Ishikawa (cell line): Measurements from ENCODE around the gene ZNF483.
A peak's percentile ranks its signal among the peaks of the same experiment; 100 is the strongest.

Experiments used
- CEBPB ChIP-seq: IDR thresholded peaks from 2 replicates; pipeline ENCODE4 v1.6.1; 2012
- CREB1 ChIP-seq: IDR thresholded peaks from 2 replicates; pipeline ENCODE4 v1.6.1; 2012; ENCODE audit warnings: low read depth
- EGR1 ChIP-seq: IDR thresholded peaks from 2 replicates; pipeline ENCODE4 v1.6.1; 2012
- EP300 ChIP-seq: IDR thresholded peaks from 2 replicates; pipeline ENCODE4 v1.6.1; 2012; ENCODE audit warnings: borderline replicate concordance
- FOXM1 ChIP-seq: IDR thresholded peaks from 2 replicates; pipeline ENCODE4 v1.6.1; 2012; ENCODE audit warnings: low read depth, borderline replicate concordance
- MAX ChIP-seq: IDR thresholded peaks from 2 replicates; pipeline ENCODE4 v1.6.1; 2012
- NFIC ChIP-seq: IDR thresholded peaks from 2 replicates; pipeline ENCODE4 v1.6.1; 2012
- RAD21 ChIP-seq: IDR thresholded peaks from 2 replicates; pipeline ENCODE4 v1.6.1; 2012; ENCODE audit warnings: low read depth
- REST ChIP-seq: IDR thresholded peaks from 2 replicates; pipeline ENCODE4 v1.6.1; 2012; ENCODE audit warnings: low read depth, mild to moderate bottlenecking
- TAF1 ChIP-seq: IDR thresholded peaks from 2 replicates; pipeline ENCODE4 v1.6.1; 2012; ENCODE audit warnings: low read depth, mild to moderate bottlenecking
- TCF12 ChIP-seq: IDR thresholded peaks from 2 replicates; pipeline ENCODE4 v1.6.1; 2012; ENCODE audit warnings: low read depth
- TEAD4 ChIP-seq: IDR thresholded peaks from 2 replicates; pipeline ENCODE4 v1.6.1; 2012
- USF1 ChIP-seq: IDR thresholded peaks from 2 replicates; pipeline ENCODE4 v1.6.1; 2012
- YY1 ChIP-seq: IDR thresholded peaks from 2 replicates; pipeline ENCODE4 v1.6.1; 2012; ENCODE audit warnings: low read depth
- ZBTB7A ChIP-seq: IDR thresholded peaks from 2 replicates; pipeline ENCODE4 v1.6.1; 2012; ENCODE audit warnings: low read depth

The ZNF483 gene

GRCh38 chr9:111525056-111525977 is at the start of gene ZNF483:
ZNF483 (plus strand) TSS chr9:111525179; CDS start chr9:111527396, 2,217 bp downstream.
- TF ChIP-seq MAX (peak; percentile 63), TCF12 (no peak), REST (no peak)

- TF ChIP-seq REST (no peak), FOXM1 (no peak), MAX (no peak), TEAD4 (no peak), TCF12 (no peak), YY1 (no peak), EGR1 (no peak), NFIC (no peak)
These were observed 49.8 kb upstream of the ZNF483 start for GRCh38 chr9:111475195-111475594.

GRCh38 chr9:111477677-111478076 is 47.3 kb upstream of the ZNF483 start:
- TF ChIP-seq USF1 (no peak), FOXM1 (no peak), EGR1 (no peak), YY1 (no peak), NFIC (no peak), TAF1 (no peak), RAD21 (no peak), MAX (no peak), CEBPB (no peak), ZBTB7A (no peak), EP300 (no peak), REST (no peak)

GRCh38 chr9:111481885-111482636 is 42.9 kb upstream of the ZNF483 start:
- TF ChIP-seq TCF12 (no peak), CEBPB (peak; percentile 29; the same call in 1 of the 2 replicates)

- TF ChIP-seq MAX (no peak; the same call in 1 of the 2 replicates), ZBTB7A (peak; percentile 99), CEBPB (peak; percentile 85), EGR1 (no peak), USF1 (0 out of 2 replicates have a peak, but pooled peaks have one; percentile 4), EP300 (no peak), NFIC (no peak), REST (no peak), TAF1 (peak; percentile 42; the same call in 1 of the 2 replicates), YY1 (0 out of 2 replicates have a peak, but pooled peaks have one; percentile 27), FOXM1 (no peak), TCF12 (peak; percentile 39; the same call in 1 of the 2 replicates), RAD21 (no peak), TEAD4 (no peak), CREB1 (no peak)
These were observed 42.1 kb upstream of the ZNF483 start for GRCh38 chr9:111482694-111483438.
